ENCODE measurements around the gene KRTAP10-1. TPM values are rescaled to one million over a fixed set of nuclear protein-coding genes. Genes with fewer than 3 reads are reported as not detected.

Gene KRTAP10-1
- total RNA-seq, 2 donors from 2014 or later, result not detected

DNA sequence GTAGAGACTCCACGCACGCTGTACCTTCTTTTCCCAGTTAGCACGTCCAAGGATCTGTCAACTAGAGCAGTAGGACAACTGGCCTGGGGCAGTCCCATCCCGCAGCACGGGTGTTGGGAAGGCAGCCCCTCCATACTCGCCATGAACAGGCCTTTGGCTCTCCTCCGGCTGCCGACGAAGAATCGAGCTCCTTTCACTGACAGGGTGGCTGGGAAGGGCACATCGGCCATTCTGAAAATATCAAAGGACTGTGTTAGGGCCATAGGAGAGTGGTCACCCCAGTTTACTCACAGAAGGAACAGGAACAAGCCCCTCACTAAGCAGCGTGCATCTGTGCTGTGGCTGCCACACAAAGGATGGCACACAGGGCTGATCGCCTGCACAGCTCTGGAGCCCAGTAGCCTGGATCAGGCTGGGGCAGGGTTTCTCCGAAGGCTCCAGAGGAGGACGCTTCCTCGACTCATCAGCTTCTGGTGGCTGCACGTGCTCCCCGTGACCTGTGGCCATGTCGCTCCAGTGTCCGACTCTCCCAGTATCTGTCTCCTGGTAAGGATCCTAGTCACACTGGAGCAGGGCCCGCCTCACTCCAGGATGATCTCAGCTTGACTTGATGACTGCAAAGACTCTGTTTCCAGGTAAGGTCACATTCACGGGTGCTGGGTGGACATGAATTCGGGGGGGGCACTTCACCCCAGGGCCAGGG, 8.9 kb downstream of the KRTAP10-1 start:
- intact Hi-C loops (cut with DNase I), result no loop called here
- peak; percentile 47 for DNase-seq (ENCODE audit: low spot score)

DNA sequence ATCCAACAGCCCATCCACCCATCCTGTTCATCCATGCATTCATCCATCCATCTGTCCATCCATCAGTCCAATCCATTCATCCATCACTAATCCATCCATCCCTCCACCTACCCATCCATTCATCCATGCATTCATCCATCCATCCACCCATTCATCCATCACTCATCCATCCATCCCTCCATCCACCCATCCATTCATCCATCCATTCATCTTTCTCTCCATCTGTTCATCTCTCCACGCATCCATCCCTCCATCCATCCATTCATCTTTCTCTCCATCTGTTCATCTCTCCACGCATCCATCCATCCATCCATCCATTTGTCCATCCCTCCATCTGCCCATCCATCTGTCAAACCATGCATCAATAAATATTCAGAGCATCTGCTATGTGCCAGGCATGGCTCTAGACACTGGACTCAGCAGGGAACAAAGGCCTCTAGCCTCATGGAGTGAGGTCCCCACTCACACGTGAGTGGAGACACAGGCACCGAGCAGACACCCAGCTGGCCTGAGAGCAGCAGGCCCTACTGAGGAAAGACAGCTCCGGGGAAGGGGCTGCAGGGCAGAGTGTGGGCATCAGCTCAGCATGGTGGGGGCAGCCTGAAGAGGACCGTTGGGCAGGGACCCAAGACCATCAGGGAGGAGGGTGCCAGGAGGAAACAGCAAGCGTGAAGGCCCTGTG, 9.6 kb downstream of the KRTAP10-1 start:
- intact Hi-C loops (cut with DNase I), result no loop called here
- DNase-seq (ENCODE audit: low spot score), result no peak

DNA sequence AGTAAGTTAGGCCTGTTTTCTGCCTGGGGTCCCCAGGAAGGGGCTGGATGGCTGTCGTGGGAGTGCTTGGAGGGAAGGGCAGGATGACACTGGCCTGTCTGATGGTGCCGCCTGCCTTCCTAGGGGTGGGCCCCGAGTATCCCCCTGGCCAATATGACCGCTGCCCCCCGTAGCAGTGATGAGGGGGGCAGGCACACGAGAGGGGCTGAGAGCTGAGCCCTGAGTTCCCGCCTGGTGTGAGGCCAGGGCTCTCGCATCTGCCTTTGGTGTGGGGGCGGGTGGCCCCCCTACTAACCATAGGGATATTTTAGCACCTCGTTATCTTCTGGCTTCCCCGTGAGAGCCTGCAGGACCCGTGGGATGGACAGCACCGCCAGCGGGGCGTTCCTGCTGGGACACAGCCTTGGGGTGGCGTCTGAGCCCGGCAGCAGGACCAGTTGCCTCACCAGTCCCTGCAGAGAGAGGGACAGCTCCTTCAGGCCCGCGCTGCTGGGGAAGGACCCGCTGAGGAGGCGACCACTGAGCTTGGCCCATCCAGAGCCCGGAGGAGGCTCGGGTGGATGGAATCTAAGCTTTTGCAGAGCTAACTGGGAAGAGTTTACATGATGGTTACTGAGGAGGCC, 10.4 kb downstream of the KRTAP10-1 start:
- peak; percentile 77 for DNase-seq (ENCODE audit: low spot score)
- intact Hi-C loops (cut with DNase I), result no loop called here

DNA sequence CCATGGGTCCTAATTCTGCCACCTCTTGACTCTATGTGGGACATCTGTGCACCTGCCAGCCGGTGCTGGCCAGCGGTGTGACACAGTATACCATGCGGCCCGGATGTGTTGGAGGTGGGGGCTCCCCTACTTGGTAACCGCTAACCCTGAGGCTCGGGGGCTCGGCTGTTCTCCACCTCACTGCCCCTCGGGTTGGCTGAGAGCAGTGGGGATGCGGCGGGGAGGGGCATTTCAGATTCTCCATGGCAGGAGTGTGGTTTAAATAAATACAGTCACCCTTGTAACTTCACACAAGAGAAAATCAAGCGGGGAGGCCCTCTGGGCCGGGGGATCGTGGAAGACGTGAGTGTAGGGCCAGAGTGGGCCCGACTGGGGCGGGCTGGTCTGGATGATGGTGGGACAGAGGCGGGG, 11.0 kb downstream of the KRTAP10-1 start:
- intact Hi-C loops (cut with DNase I), result no loop called here
- peak; percentile 75 for DNase-seq (ENCODE audit: low spot score)

DNA sequence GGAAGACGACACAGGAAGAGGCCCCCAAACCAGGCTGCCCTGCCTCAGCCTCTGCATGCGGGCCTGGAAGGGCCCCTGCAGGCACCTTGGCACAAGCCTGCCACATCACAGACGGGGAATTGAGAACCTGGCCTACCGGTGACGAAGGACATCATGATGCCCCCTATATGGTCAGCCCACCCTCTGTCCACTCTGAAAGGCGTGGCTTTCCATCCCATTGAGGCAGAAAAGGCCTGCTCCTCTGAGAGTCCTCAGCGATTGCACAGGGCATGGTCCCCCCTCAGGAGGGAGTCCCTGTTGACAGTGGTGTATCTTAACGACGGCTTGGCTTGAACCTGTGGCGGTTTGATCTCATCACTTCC, 11.4 kb downstream of the KRTAP10-1 start:
- DNase-seq (ENCODE audit: low spot score), result no peak
- intact Hi-C loops (cut with DNase I), result no loop called here

DNA sequence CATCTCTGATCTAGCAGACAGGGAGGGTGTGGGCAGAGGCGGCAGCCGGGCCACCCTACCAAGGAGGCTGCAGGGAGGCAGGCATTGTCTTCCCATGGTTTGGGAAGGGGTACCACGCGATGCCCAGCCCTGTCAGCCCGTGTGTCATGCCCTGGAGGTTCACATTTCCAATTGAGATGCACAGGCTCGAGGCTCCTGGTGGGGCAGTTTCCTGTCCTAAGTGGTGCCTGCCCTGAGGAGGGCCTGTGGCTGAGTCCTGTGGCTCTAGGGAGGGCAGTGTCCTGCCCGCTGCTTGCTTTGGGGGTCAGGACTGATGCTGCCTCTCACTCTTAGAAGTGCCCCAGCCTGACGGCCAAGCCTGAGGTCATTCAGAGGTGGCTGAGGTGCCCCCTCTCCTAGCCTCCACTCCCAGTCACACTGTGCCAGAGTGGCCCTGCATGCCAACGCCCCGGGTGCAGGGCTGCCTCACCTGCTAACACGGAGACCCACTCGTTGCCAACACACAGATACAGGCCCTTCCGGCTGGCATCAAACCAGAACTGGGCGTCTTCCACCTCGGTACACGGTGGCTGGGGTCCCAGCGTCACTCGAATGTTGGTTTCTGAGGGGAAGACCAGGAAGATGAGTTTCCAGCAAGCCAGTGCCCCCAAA, 11.9 kb downstream of the KRTAP10-1 start:
- DNase-seq (ENCODE audit: low spot score), result peak; percentile 80
- intact Hi-C loops (cut with DNase I), result no loop called here

DNA sequence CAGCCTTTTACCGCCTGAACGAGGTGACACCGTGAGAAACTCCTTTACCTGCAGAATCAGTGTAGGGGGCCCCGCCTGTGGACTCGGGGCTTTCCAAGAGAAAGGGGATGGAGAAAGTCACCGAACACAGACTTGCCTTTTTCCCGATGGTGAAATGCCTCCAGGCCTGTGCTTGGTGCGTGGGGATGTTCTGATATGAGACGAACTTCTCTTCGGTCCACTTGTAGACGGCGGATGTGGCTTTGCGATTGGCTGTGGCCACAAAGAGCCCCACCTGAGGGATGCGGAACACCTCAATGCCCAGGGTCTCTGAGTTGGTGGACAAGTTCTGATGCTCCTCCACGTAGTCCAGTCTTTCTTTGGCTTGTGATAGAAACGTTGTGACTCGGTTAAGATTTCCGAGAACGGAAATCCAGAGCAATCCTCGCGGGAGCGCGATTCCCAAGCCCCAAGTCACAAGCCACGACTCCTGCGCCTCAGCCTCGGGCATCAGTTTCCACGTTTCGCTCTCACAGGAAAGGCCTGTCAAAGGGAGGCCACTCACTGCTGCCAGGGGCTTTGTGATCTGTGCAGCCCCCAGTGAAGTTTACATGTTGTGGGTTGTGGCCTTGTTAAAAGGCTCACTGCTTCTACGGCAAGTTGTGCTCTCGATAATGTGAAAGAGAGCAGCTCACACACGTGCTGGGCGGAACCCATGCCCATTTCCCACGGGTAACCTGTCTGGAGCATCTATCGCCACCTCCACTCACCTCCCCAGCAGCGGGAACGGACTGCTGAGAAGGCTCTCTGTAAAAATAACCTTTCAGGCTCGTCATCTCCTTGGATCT, 12.6 kb downstream of the KRTAP10-1 start:
- no peak for DNase-seq (ENCODE audit: low spot score)
- intact Hi-C loops (cut with DNase I), result no loop called here

DNA sequence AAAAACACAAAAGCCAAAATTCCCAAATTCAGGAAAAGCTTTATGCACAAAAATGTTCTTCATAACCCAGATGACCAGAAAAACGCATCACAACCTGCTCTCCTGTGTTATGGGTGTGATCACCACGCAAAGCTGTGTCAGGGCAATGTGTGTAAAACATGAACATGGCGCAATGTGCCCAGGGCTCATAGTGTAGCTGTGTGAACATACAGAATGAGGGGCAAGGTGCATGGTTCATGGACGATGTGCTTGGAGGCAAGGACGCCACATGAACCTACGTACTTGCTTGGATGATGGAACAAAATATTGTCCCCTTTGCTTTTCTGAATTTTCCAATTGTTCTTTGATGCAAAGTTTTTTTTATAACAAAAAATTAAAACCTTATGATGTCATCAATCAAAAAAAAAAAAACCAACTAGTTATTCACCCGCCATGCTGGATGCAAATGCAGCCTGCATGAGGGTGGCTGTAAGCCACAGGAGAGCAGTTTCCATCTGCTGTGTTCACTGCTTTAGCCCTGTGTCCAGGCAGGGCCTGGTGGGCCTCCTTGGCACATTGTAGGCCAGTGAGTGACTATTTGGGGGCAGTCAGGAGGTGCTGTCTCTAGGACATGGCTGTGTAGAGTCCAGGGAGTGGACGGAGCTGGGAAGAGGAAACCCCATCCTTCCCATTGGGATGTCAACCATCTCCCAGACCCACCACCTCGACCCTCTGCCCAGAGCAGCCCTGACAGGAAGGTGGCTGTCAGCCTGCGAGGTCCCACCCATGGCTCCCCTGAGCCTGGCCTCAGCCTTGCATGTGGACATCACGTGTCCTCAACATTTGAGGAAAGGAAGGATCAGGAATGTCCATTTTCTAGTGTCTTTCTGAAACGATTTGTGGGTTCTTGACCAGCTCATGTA, 13.6 kb downstream of the KRTAP10-1 start:
- intact Hi-C loops (cut with DNase I), result no loop called here
- peak; percentile 69 for DNase-seq (ENCODE audit: low spot score)

DNA sequence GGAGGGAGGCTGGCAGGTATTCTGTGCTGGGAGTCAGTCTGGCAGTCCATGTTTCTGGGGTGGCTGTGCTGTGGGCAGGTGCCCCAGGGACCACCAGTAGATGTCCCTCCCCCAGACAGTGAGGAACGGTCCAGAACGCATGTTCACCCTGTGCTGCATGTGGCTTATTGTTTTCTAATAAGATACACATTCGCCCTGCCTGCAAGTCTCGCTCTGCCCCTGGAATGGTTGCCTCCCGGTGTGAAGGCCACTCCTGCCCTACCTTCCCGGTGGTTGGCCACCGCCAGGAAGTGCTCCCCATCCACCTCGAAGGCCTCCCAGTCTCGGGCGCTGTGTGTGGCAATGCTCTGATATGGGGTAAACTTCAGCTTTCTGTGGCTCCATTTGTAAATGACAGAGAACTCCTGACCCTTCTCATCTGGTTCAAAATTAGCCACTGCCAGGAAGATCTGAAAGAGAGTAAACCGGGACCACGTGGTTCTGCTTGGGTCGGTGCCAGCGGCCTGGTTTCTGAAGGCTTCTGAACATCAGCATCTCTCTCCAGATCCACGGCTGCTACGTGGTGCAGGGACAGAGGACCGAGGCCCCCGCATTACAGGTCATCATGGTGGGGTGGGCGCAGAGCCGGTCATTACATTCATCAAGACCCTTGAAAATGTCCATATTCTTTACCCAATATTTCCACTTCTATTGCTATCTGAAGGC, 14.5 kb downstream of the KRTAP10-1 start:
- intact Hi-C loops (cut with DNase I), result no loop called here
- DNase-seq (ENCODE audit: low spot score), result peak; percentile 66

DNA sequence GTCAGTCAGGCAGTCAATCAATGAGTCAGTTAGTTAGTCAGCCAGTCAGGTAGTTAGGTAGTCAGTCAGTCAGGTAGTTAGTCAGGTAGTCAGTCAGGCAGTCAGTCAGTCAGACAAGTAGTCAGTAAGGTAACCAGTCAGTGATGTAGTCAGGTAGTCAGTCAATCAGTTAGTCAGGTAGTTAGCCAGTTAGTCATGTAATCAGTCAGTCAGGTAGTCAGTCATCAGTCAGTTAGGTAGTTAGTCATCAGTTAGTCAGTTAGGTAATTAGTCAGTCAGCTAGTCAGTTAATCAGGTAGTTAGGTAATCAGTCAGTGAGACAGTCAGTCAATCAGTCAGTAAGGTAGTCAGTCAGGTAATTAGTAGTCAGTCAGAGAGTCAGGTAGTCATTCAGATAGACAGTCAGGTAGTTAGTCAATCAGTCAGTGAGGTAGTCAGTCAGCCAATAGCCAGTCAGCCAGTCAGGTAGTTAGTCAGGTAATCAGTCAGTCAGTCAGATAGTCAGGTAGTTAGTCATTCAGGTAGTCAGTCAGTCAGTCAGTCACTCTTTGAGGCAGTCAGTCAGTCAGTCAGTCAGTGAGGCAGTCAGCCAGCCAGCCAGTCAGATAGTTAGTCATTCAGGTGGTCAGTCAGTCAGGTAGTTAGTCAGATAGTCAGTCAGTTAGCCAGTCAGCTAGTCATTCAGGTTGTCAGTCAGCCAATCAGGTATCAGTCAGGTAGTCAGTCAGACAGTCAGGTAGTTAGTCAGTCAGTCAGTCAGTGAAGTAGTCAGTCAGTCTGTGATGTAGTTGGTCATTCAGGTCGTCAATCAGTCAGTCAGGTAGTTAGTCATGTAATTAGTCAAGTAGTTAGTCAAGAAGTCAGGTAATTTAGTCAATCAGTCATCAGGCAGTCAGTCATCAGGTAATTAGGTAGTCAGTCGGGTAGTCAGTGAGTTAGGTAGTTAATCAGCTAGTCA, 15.3 kb downstream of the KRTAP10-1 start:
- intact Hi-C loops (cut with DNase I), result no loop called here
- DNase-seq (ENCODE audit: low spot score), result no peak

DNA sequence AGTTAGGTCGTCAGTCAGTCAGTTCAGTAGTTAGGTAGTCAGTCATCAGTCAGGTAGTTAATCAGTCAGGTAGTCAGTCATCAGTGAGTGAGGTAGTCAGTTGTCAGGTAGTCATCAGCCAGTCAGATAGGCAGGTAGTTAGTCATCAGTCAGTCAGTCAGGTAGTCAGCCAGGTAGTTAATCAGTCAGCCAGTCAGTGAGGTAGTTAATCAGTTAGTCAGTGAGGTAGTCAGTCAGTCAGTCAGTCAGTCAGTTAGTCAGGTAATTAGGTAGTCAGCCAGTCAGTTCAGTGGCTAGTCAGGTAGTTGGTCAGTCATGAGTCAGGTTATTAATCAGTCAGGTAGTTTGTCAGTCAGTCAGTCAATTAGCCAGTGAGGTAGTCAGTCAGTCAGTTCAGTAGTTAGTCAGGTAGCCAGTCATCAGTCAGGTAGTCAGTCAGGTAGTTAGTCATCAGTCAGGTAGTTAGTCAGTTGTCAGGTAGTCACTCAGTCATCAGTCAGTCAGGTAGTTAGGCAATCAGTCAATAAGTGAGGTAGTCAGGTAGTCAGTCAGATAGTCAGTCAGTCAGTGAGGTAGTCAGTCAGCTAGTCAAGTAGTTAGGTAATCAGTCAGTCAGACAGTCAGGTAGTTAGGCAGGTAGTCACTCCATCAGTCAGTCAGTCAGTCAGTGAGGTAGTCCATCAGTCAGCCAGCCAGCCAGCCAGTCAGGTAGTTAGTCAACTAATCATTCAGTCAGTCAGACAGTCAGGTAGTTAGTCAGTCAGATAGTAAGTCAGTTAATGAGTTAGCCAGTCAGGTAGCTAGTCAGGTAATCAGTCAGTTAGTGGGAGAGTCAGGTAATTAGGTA, 16.2 kb downstream of the KRTAP10-1 start:
- DNase-seq (ENCODE audit: low spot score), result no peak
- intact Hi-C loops (cut with DNase I), result no loop called here

DNA sequence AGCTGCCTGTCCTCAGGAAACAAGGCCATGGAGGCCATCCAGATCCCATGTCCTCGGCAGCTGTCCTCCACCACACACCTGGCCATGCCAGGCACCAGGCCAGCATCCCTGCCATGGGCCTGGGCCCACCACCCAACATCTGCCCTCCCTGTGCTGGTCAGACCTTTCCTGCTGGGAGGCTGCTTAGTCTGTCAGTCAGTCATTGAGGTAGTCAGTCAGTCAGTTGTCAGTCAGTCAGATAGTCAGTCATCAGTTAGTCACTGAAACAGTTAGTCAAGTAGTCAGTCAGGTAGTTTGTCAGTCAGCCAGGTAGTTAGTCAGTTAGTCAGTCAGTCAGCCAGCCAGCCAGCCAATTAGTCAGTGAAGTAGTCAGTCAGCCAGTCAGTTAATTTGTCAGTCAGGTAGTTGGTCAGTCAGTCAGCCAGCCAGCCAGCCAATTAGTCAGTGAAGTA, 17.2 kb downstream of the KRTAP10-1 start:
- no peak for DNase-seq (ENCODE audit: low spot score)
- intact Hi-C loops (cut with DNase I), result no loop called here

DNA sequence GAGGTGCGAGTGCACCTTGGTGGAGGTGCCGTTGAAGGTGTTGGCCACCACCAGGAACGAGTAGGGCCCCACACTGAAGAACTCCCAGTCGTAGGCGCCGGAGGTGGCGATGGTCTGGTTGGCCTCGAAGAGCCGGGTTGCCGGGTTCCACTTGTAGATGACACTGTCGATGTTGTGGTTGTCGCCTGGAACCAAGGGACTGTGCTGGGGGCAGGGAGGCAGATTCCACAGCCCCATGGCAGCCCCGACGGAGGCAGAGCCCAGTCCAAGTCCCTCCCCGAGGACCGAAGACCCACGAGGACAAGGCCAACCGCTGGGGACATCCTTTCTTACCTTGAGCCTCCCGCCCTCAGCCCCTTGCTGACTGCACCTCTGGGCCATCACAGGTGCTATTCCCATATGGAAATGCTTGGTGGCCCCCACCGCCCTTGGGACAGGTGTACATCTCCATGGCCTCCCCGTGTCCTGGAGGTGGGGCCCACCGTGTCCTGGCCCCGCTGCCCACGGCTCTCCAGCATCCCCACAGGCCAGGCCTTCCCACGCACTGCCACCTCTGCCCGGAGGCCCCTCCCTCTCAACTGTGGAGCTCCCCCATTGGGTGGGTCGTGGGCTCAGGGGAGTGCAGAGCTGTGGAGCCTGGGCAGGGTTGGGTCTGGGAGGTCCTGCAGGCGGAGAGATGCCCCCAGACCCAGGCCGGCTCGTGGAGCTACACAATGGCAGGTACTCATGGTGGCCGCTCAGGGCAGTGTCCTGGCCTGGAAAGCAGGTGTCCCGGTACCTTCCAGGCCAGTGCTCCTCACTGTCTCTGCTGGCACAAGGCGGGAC, 17.9 kb downstream of the KRTAP10-1 start:
- intact Hi-C loops (cut with DNase I), result no loop called here
- peak; percentile 70 for DNase-seq (ENCODE audit: low spot score)

DNA sequence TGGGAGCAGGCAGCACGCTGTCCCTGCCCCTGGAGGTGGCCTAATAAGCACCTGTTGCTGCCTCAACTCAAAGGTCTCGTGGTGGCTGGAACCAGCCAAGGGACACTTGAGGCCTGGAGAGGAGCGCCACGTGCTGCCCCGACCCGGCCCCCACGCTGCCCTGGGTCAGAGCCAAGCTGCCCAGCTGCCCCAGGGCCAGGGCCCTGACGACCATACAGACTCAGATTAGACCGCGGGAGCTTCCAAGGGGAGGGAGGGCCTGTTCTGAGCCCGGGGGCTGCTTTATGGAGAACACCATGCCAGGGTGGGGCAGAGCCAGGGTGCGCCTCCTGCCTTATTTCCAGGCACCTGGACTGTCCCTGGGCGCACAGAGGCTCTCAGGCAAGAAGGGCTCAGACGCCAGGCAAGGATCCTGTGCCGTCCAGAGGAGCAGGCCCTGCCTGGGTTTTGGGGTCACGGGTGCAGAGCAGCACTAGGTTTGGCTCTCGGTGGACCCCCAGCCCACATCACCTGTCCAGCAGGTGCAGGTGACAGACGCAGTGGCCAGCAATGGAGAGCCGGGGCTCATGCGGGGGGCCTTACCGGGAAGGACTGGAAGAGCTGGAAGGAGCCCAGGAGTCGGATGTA, 18.6 kb downstream of the KRTAP10-1 start:
- intact Hi-C loops (cut with DNase I), result no loop called here
- peak; percentile 72 for DNase-seq (ENCODE audit: low spot score)
